KOPT-K1 (cell line): Measurements from ENCODE around the gene TBX4.

Experiments
- H3K27ac ChIP-seq: fragments of 200-600 bp; sonication (generic); 2 replicates; pipeline ENCODE4 v1.5.1; 2016; ENCODE audit warnings: antibody characterized with exemption, mild to moderate bottlenecking, low read depth, low read length; ENCODE audit not compliant: poor library complexity, severe bottlenecking
- H3K36me3 ChIP-seq: fragments of 200-600 bp; sonication (generic); 2 replicates; pipeline ENCODE4 v1.5.1; 2017; ENCODE audit warnings: antibody characterized with exemption, mild to moderate bottlenecking, low read length, moderate library complexity; ENCODE audit not compliant: insufficient read depth
- H3K9me3 ChIP-seq: fragments of 200-600 bp; sonication (generic); 2 replicates; pipeline ENCODE4 v1.5.1; 2017; ENCODE audit warnings: antibody characterized with exemption, low read length, mild to moderate bottlenecking; ENCODE audit not compliant: insufficient read depth, poor library complexity, severe bottlenecking

Gene TBX4

GRCh38 chr17:61453566-61454380 lies 1.6 kb downstream of the TBX4 start:
- H3K27ac ChIP-seq = no peak overlapping the region
- H3K36me3 ChIP-seq = no peaks in the 10 kb centered on the region
- H3K9me3 ChIP-seq = no peaks in the 10 kb centered on the region

- Histone ChIP-seq H3K27ac (no peak overlapping the region), H3K9me3 (no peaks in the 10 kb centered on the region), H3K36me3 (no peaks in the 10 kb centered on the region)
These were observed 2.4 kb downstream of the TBX4 start for GRCh38 chr17:61454381-61455323.

- Histone ChIP-seq H3K9me3 (no peaks in the 10 kb centered on the region), H3K27ac (no peak overlapping the region), H3K36me3 (no peaks in the 10 kb centered on the region)
These were observed 3.3 kb downstream of the TBX4 start for GRCh38 chr17:61455324-61456060.

- Histone ChIP-seq H3K27ac (no peak overlapping the region), H3K36me3 (no peaks in the 10 kb centered on the region), H3K9me3 (no peaks in the 10 kb centered on the region)
These were observed 3.9 kb downstream of the TBX4 start for GRCh38 chr17:61456061-61456681.

GRCh38 chr17:61456688-61457225 lies 4.5 kb downstream of the TBX4 start:
- no peaks in the 10 kb centered on the region for H3K36me3 ChIP-seq
- H3K9me3 ChIP-seq = no peaks in the 10 kb centered on the region
- H3K27ac ChIP-seq = no peak overlapping the region

- Histone ChIP-seq H3K27ac (no peak overlapping the region), H3K9me3 (no peaks in the 10 kb centered on the region), H3K36me3 (no peaks in the 10 kb centered on the region)
These were observed 5.2 kb downstream of the TBX4 start for GRCh38 chr17:61457226-61457983.

GRCh38 chr17:61458000-61458399 lies 5.8 kb downstream of the TBX4 start:
- no peaks in the 10 kb centered on the region for H3K9me3 ChIP-seq
- no peaks in the 10 kb centered on the region for H3K36me3 ChIP-seq
- H3K27ac ChIP-seq = no peak overlapping the region

- Histone ChIP-seq H3K27ac (no peak overlapping the region), H3K36me3 (no peaks in the 10 kb centered on the region), H3K9me3 (no peaks in the 10 kb centered on the region)
These were observed 6.4 kb downstream of the TBX4 start for GRCh38 chr17:61458421-61459141.

- Histone ChIP-seq H3K27ac (no peak overlapping the region), H3K36me3 (no peaks in the 10 kb centered on the region), H3K9me3 (no peaks in the 10 kb centered on the region)
These were observed 7.1 kb downstream of the TBX4 start for GRCh38 chr17:61459142-61459809.

- Histone ChIP-seq H3K9me3 (no peaks in the 10 kb centered on the region), H3K27ac (no peak overlapping the region), H3K36me3 (no peaks in the 10 kb centered on the region)
These were observed 7.9 kb downstream of the TBX4 start for GRCh38 chr17:61459939-61460718.

GRCh38 chr17:61460796-61461585 lies 8.8 kb downstream of the TBX4 start:
- no peaks in the 10 kb centered on the region for H3K36me3 ChIP-seq
- H3K9me3 ChIP-seq = no peaks in the 10 kb centered on the region
- no peak overlapping the region for H3K27ac ChIP-seq

- H3K36me3 ChIP-seq = no peaks in the 10 kb centered on the region
- H3K9me3 ChIP-seq = no peaks in the 10 kb centered on the region
- no peak overlapping the region for H3K27ac ChIP-seq
These were observed 9.4 kb downstream of the TBX4 start for GRCh38 chr17:61461586-61461966.
